GM19023 (cell line): ENCODE data around the gene ZNF619.

Experiments
- ATAC-seq: cut with Tn5 transposase; IDR thresholded peaks from one replicate; pipeline ENCODE4 v1.9.1; 2021; ENCODE audit warnings: mild to moderate bottlenecking, moderate library complexity; ENCODE audit not compliant: unreplicated experiment

ZNF619 gene

GRCh38 chr3:40524568-40525285 is 47.8 kb downstream of the ZNF619 start, which contains the start of gene ZNF621:
Gene ZNF621 (plus strand): TSS chr3:40524960. CDS start chr3:40525841, 881 bp downstream.
- peak; percentile 99 for ATAC-seq

GRCh38 chr3:40528426-40528825 is 51.5 kb downstream of the ZNF619 start:
- ATAC-seq, result no peak

GRCh38 chr3:40532252-40532651 is 55.3 kb downstream of the ZNF619 start:
- ATAC-seq, result no peak

- no peak for ATAC-seq
These were observed 57.4 kb downstream of the ZNF619 start for GRCh38 chr3:40534283-40534682.
